HG03575 (cell line): ENCODE data around the gene SUPT4H1.

ENCODE experiments used
- ATAC-seq: cut with Tn5 transposase; IDR thresholded peaks from one replicate; pipeline ENCODE4 v1.9.1; 2021; ENCODE audit not compliant: unreplicated experiment, insufficient number of reproducible peaks, low FRiP score; ENCODE audit errors: extremely low read depth

SUPT4H1 gene

DNA sequence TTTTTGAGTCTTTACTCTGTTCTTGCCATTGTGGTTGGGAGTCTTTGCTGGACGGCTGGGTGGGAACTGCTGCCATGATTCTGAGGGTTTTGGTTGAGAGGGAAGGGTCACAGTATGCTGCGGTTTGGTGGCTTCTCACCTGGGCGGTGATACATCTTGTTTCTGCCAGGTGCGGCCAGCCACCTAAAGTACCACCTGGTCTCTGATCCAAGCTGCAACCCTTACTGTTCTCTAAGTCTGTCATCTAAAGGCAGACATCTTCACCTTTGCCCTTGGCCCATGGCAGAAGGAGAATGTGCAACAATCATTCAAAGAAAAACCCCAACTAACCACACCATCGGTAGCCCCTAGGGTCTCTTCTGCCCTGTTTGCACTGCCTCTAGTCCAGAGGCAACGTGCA is 51.7 kb downstream of the SUPT4H1 start:
- ATAC-seq, result no peak
